Mesendoderm (in vitro differentiated cells): ENCODE results near the gene B9D2.
"Not testable (repeated sequence)": the region's sequence is repeated elsewhere in the genome, so short reads cannot be mapped to it uniquely, and the experiment has no call there.

Experiments
- DNase-seq: peaks from one replicate; pipeline ENCODE4 v3.0.0; 2013
- H2AK5ac ChIP-seq: 2 replicates; pipeline ENCODE4 v1.6.1; 2013; ENCODE audit warnings: low read length, inconsistent platforms
- H2BK120ac ChIP-seq: 2 replicates; pipeline ENCODE4 v1.6.1; 2013; ENCODE audit warnings: low read depth, mild to moderate bottlenecking, low read length, moderate library complexity, mixed read lengths
- H2BK15ac ChIP-seq: replicated peaks from 2 replicates; pipeline ENCODE4 v1.6.1; 2013; ENCODE audit warnings: low read depth, mild to moderate bottlenecking, moderate library complexity
- H2BK5ac ChIP-seq: 2 replicates; pipeline ENCODE4 v1.6.1; 2013; ENCODE audit warnings: low read length, inconsistent platforms
- H3K18ac ChIP-seq: 2 replicates; pipeline ENCODE4 v1.6.1; 2013; ENCODE audit warnings: mild to moderate bottlenecking, low read length, mixed read lengths
- H3K23ac ChIP-seq: one replicate; pipeline ENCODE4 v1.6.1; 2013; ENCODE audit warnings: low read length
- H3K27ac ChIP-seq: 2 replicates; pipeline ENCODE4 v1.5.1; 2013; ENCODE audit warnings: low read depth, mild to moderate bottlenecking, inconsistent platforms, low read length, moderate library complexity
- H3K27me3 ChIP-seq: 2 replicates; pipeline ENCODE4 v1.6.1; 2013; ENCODE audit warnings: low read length, control low read depth, mild to moderate bottlenecking, inconsistent platforms; ENCODE audit not compliant: insufficient read depth, poor library complexity
- H3K36me3 ChIP-seq: 2 replicates; pipeline ENCODE4 v1.6.1; 2013; ENCODE audit warnings: low read length, inconsistent platforms; ENCODE audit not compliant: control insufficient read depth, insufficient read depth
- H3K4ac ChIP-seq: one replicate; pipeline ENCODE4 v1.6.1; 2013; ENCODE audit warnings: low read depth, mild to moderate bottlenecking, low read length, moderate library complexity
- H3K4me1 ChIP-seq: 2 replicates; pipeline ENCODE4 v1.6.1; 2013; ENCODE audit warnings: low read depth, low read length, inconsistent platforms; ENCODE audit not compliant: control insufficient read depth
- H3K4me2 ChIP-seq: 2 replicates; pipeline ENCODE4 v1.6.1; 2013; ENCODE audit warnings: low read length
- H3K4me3 ChIP-seq: 2 replicates; pipeline ENCODE4 v1.5.1; 2013; ENCODE audit warnings: mild to moderate bottlenecking, low read length
- H3K56ac ChIP-seq: one replicate; pipeline ENCODE4 v1.6.1; 2013; ENCODE audit warnings: low read length
- H3K79me1 ChIP-seq: 2 replicates; pipeline ENCODE4 v1.6.1; 2013; ENCODE audit warnings: low read length, inconsistent platforms
- H3K79me2 ChIP-seq: 2 replicates; pipeline ENCODE4 v1.6.1; 2013; ENCODE audit warnings: mild to moderate bottlenecking, low read length; ENCODE audit not compliant: control insufficient read depth, insufficient read depth
- H3K9ac ChIP-seq: 2 replicates; pipeline ENCODE4 v1.6.1; 2013; ENCODE audit warnings: low read length, inconsistent platforms
- H4K5ac ChIP-seq: one replicate; pipeline ENCODE4 v1.6.1; 2013; ENCODE audit warnings: low read length
- H4K8ac ChIP-seq: one replicate; pipeline ENCODE4 v1.6.1; 2013; ENCODE audit warnings: low read depth, mild to moderate bottlenecking, control low read depth, low read length, moderate library complexity
- WGBS: extraction: QIAGEN DNeasy Blood & Tissue Kit; methylation state at CpG from one replicate; pipeline ENCODE4 v1.1.7; 2013; ENCODE audit warnings: low lambda C conversion rate, missing lambda C conversion rate; ENCODE audit not compliant: insufficient coverage; ENCODE audit errors: extremely low coverage; 5-methylcytosine and 5-hydroxymethylcytosine counted together

The B9D2 gene

GRCh38 chr19:41409288-41409687 is 45.3 kb upstream of the B9D2 start:
- no peaks in the 10 kb centered on the region for H3K79me2 ChIP-seq
- no peak overlapping the region for H3K9ac ChIP-seq
- no peak overlapping the region for H2BK15ac ChIP-seq
- no peaks in the 10 kb centered on the region for H3K36me3 ChIP-seq
- peak; percentile 81 for DNase-seq
- H3K4me2 ChIP-seq, result no peak overlapping the region
- no peak overlapping the region for H3K56ac ChIP-seq
- H3K4me1 ChIP-seq, result peaks cover 5% of the 10 kb centered on the region
- no peak overlapping the region for H3K4ac ChIP-seq
- H2BK5ac ChIP-seq, result no peak overlapping the region
- no peak overlapping the region for H2BK120ac ChIP-seq
- no peak overlapping the region for H4K5ac ChIP-seq
- no peak overlapping the region for H3K4me3 ChIP-seq
- no peak overlapping the region for H4K8ac ChIP-seq
- no peak overlapping the region for H3K23ac ChIP-seq
- no peak overlapping the region for H3K18ac ChIP-seq
- WGBS, result no CpG with 5 or more reads among the region's 4 CpGs
- no peak overlapping the region for H2AK5ac ChIP-seq
- H3K27ac ChIP-seq, result no peak overlapping the region
- H3K27me3 ChIP-seq, result no peaks in the 10 kb centered on the region
- H3K79me1 ChIP-seq, result no peaks in the 10 kb centered on the region

DNA sequence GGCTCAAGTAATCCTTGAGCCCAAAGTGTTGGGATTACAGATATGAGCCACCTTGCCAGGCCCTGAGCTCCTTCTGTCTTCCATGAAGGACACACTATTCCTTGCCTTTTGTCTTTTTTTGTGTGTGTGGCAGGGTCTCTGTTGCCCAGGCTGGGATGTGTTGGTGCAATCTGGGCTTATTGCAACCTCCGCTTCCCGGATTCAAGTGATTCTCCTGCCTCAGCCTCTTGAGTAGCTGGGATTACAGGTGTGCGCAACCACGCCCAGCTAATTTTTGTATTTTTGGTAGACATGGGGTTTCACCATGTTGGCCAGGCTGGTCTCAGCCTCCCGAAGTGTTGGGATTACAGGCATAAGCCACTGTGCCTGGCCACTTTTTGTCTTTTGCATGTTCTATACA is 44.9 kb upstream of the B9D2 start:
- not testable (repeated sequence) for H3K36me3 ChIP-seq, H3K27ac ChIP-seq, H4K5ac ChIP-seq, H2BK120ac ChIP-seq, H3K18ac ChIP-seq, H3K4me3 ChIP-seq, H3K79me2 ChIP-seq, H2BK5ac ChIP-seq, H3K27me3 ChIP-seq, H3K4me2 ChIP-seq, H4K8ac ChIP-seq, H3K79me1 ChIP-seq, DNase-seq, H3K4me1 ChIP-seq, H3K4ac ChIP-seq, H3K56ac ChIP-seq, H3K23ac ChIP-seq, H3K9ac ChIP-seq, H2AK5ac ChIP-seq, H2BK15ac ChIP-seq
- no CpG with 5 or more reads among the region's 5 CpGs for WGBS

DNA sequence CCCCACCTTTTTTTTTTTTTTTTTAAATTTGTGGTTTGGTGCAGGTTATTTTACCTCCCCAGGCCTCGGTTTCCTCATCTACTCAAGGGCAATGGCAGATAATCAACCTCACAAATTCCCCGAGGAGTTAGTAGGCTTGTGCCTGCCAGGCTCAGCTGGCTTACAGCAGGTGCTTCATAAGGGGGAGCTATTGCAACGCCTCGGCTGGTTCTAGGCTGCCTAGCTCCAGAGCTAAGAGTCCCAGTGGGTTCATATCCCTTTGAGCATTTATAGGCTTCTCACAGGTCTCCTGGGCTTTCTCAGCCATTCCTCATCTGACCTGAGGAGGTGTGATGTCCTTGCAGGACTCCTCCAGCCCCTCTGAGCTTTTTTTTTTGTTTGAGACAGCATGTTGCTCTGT is 44.3 kb upstream of the B9D2 start:
- H3K27me3 ChIP-seq, result no peaks in the 10 kb centered on the region
- no peaks in the 10 kb centered on the region for H3K79me1 ChIP-seq
- peak; percentile 59 for DNase-seq
- H3K23ac ChIP-seq, result no peak overlapping the region
- H4K8ac ChIP-seq, result no peak overlapping the region
- no peaks in the 10 kb centered on the region for H3K79me2 ChIP-seq
- no peak overlapping the region for H3K4me2 ChIP-seq
- H4K5ac ChIP-seq, result no peak overlapping the region
- no peak overlapping the region for H2BK5ac ChIP-seq
- H3K27ac ChIP-seq, result no peak overlapping the region
- WGBS, result no CpG with 5 or more reads among the region's 4 CpGs
- no peak overlapping the region for H3K4ac ChIP-seq
- H2BK15ac ChIP-seq, result no peak overlapping the region
- no peak overlapping the region for H3K18ac ChIP-seq
- H2BK120ac ChIP-seq, result no peak overlapping the region
- H3K4me1 ChIP-seq, result peaks cover 5% of the 10 kb centered on the region
- H3K36me3 ChIP-seq, result no peaks in the 10 kb centered on the region
- no peak overlapping the region for H3K4me3 ChIP-seq
- H3K56ac ChIP-seq, result no peak overlapping the region
- no peak overlapping the region for H2AK5ac ChIP-seq
- no peak overlapping the region for H3K9ac ChIP-seq

- Histone ChIP-seq H2BK5ac (no peak overlapping the region), H3K9ac (peak overlapping the region; percentile 50), H3K27me3 (no peaks in the 10 kb centered on the region), H3K79me1 (no peaks in the 10 kb centered on the region), H3K4ac (no peak overlapping the region), H3K36me3 (no peaks in the 10 kb centered on the region), H3K4me2 (no peak overlapping the region), H4K5ac (no peak overlapping the region), H3K23ac (no peak overlapping the region), H3K4me3 (no peak overlapping the region), H3K4me1 (peaks cover 5% of the 10 kb centered on the region), H3K56ac (peak overlapping the region; percentile 60), H3K27ac (peak overlapping the region; percentile 71), H4K8ac (no peak overlapping the region), H2BK15ac (no peak overlapping the region), H2AK5ac (no peak overlapping the region), H3K79me2 (no peaks in the 10 kb centered on the region), H3K18ac (no peak overlapping the region), H2BK120ac (no peak overlapping the region)
- peak; percentile 67 for DNase-seq
- no CpG with 5 or more reads among the region's 4 CpGs for WGBS
These were observed 43.3 kb upstream of the B9D2 start for GRCh38 chr19:41407271-41407670.

GRCh38 chr19:41405776-41406175 is 41.8 kb upstream of the B9D2 start:
- DNase-seq, result no peak
- Histone ChIP-seq H4K5ac (no peak overlapping the region), H2BK15ac (no peak overlapping the region), H4K8ac (no peak overlapping the region), H3K4me3 (no peak overlapping the region), H3K4me1 (peaks cover 5% of the 10 kb centered on the region), H3K9ac (no peak overlapping the region), H3K27me3 (no peaks in the 10 kb centered on the region), H3K27ac (no peak overlapping the region), H3K56ac (no peak overlapping the region), H3K79me2 (no peaks in the 10 kb centered on the region), H3K79me1 (no peaks in the 10 kb centered on the region), H2AK5ac (no peak overlapping the region), H3K36me3 (no peaks in the 10 kb centered on the region), H2BK5ac (no peak overlapping the region), H2BK120ac (no peak overlapping the region), H3K4ac (no peak overlapping the region), H3K18ac (no peak overlapping the region), H3K23ac (no peak overlapping the region), H3K4me2 (no peak overlapping the region)
- no CpG with 5 or more reads among the region's 6 CpGs for WGBS

GRCh38 chr19:41403181-41403970 is 39.4 kb upstream of the B9D2 start:
- no peak overlapping the region for H3K4me3 ChIP-seq

More at GRCh38 chr19:41403181-41403970, 39.4 kb upstream of the B9D2 start:
- H2BK120ac ChIP-seq, result no peak overlapping the region
- H3K18ac ChIP-seq, result no peak overlapping the region
- H3K27me3 ChIP-seq, result no peaks in the 10 kb centered on the region
- H3K27ac ChIP-seq, result no peak overlapping the region
- no peak overlapping the region for H3K23ac ChIP-seq
- H2AK5ac ChIP-seq, result no peak overlapping the region
- no peak for DNase-seq
- no peak overlapping the region for H2BK5ac ChIP-seq
- no peak overlapping the region for H2BK15ac ChIP-seq
- peaks cover 5% of the 10 kb centered on the region for H3K4me1 ChIP-seq
- H3K79me2 ChIP-seq, result peaks cover 3% of the 10 kb centered on the region
- H3K79me1 ChIP-seq, result peaks cover 3% of the 10 kb centered on the region
- H3K56ac ChIP-seq, result no peak overlapping the region
- H3K36me3 ChIP-seq, result no peaks in the 10 kb centered on the region
- WGBS, result no CpG with 5 or more reads among the region's 12 CpGs
- H3K9ac ChIP-seq, result no peak overlapping the region
- H4K8ac ChIP-seq, result no peak overlapping the region
- no peak overlapping the region for H4K5ac ChIP-seq
- H3K4me2 ChIP-seq, result no peak overlapping the region
- no peak overlapping the region for H3K4ac ChIP-seq
